HEK293 (cell line): Measurements from ENCODE around the gene P4HA2.

Experiments
- BCL11A ChIP-seq: fragments of 450-650 bp; formaldehyde crosslinking; IDR thresholded peaks from 2 replicates; pipeline ENCODE4 v1.5.1; 2016; ENCODE audit warnings: low read depth, missing biosample characterization, missing genetic modification characterization
- HOXA7 ChIP-seq: sonication (generic); formaldehyde crosslinking; IDR thresholded peaks from 2 replicates; pipeline ENCODE4 v1.8.1; 2022; ENCODE audit warnings: missing genetic modification reagents, borderline replicate concordance
- PRDM1 ChIP-seq: fragments of 450-650 bp; formaldehyde crosslinking; IDR thresholded peaks from 2 replicates; pipeline ENCODE4; 2016; ENCODE audit warnings: missing biosample characterization, missing genetic modification characterization
- REPIN1 ChIP-seq: fragments of 450-650 bp; formaldehyde crosslinking; IDR thresholded peaks from 2 replicates; pipeline ENCODE4 v1.5.1; 2017; ENCODE audit warnings: missing biosample characterization, missing genetic modification characterization, low read depth
- SP7 ChIP-seq: fragments of 450-650 bp; formaldehyde crosslinking; IDR thresholded peaks from 2 replicates; pipeline ENCODE4 v1.5.1; 2016; ENCODE audit warnings: missing biosample characterization, missing genetic modification characterization
- ZFP37 ChIP-seq: fragments of 450-650 bp; formaldehyde crosslinking; IDR thresholded peaks from 2 replicates; pipeline ENCODE4 v1.5.1; 2016; ENCODE audit warnings: missing biosample characterization, missing genetic modification characterization
- ZNF138 ChIP-seq: fragments of 450-650 bp; formaldehyde crosslinking; IDR thresholded peaks from 2 replicates; pipeline ENCODE4 v1.5.1; 2016; ENCODE audit warnings: missing biosample characterization, missing genetic modification characterization, borderline replicate concordance
- ZNF155 ChIP-seq: fragments of 450-650 bp; formaldehyde crosslinking; IDR thresholded peaks from 2 replicates; pipeline ENCODE4 v1.5.1; 2016; ENCODE audit warnings: missing biosample characterization, missing genetic modification characterization
- ZNF280D ChIP-seq: fragments of 450-650 bp; formaldehyde crosslinking; IDR thresholded peaks from 2 replicates; pipeline ENCODE4 v1.5.1; 2016; ENCODE audit warnings: missing biosample characterization, missing genetic modification characterization
- ZNF292 ChIP-seq: fragments of 450-650 bp; formaldehyde crosslinking; IDR thresholded peaks from 2 replicates; pipeline ENCODE4 v1.5.1; 2016; ENCODE audit warnings: low read depth, missing biosample characterization, missing genetic modification characterization, borderline replicate concordance
- ZNF335 ChIP-seq: fragments of 450-650 bp; formaldehyde crosslinking; conservative IDR thresholded peaks from 2 replicates; pipeline ENCODE4 v1.5.1; 2016; ENCODE audit warnings: missing biosample characterization, missing genetic modification characterization
- ZNF529 ChIP-seq: fragments of 450-650 bp; formaldehyde crosslinking; IDR thresholded peaks from 2 replicates; pipeline ENCODE4 v1.5.1; 2017; ENCODE audit warnings: missing genetic modification characterization, missing biosample characterization; ENCODE audit not compliant: insufficient replicate concordance
- ZNF530 ChIP-seq: fragments of 450-650 bp; formaldehyde crosslinking; IDR thresholded peaks from 2 replicates; pipeline ENCODE4 v1.5.1; 2016; ENCODE audit warnings: low read depth, missing biosample characterization, missing genetic modification characterization
- ZNF747 ChIP-seq: fragments of 450-650 bp; formaldehyde crosslinking; IDR thresholded peaks from 2 replicates; pipeline ENCODE4 v1.5.1; 2016; ENCODE audit warnings: missing biosample characterization, missing genetic modification characterization
- ZSCAN30 ChIP-seq: fragments of 450-650 bp; IDR thresholded peaks from 2 replicates; pipeline ENCODE4 v1.5.1; 2018; ENCODE audit warnings: missing biosample characterization, mild to moderate bottlenecking, missing genetic modification characterization, moderate library complexity
- ZSCAN5A ChIP-seq: fragments of 450-650 bp; formaldehyde crosslinking; IDR thresholded peaks from 2 replicates; pipeline ENCODE4 v1.5.1; 2016; ENCODE audit warnings: missing biosample characterization, missing genetic modification characterization
- TF ChIP-seq, protein P1 (sequence below): fragments of 450-650 bp; formaldehyde crosslinking; IDR thresholded peaks from 2 replicates; pipeline ENCODE4 v1.5.1; 2016; ENCODE audit warnings: missing biosample characterization, missing genetic modification characterization
- TF ChIP-seq, protein P2 (sequence below): fragments of 450-650 bp; formaldehyde crosslinking; IDR thresholded peaks from 2 replicates; pipeline ENCODE4 v1.5.1; 2016; ENCODE audit warnings: missing biosample characterization, missing genetic modification characterization, borderline replicate concordance
- TF ChIP-seq, protein P3 (sequence below): fragments of 450-650 bp; formaldehyde crosslinking; conservative IDR thresholded peaks from 2 replicates; pipeline ENCODE4 v1.5.1; 2016; ENCODE audit warnings: low read depth, missing biosample characterization, missing genetic modification characterization
- TF ChIP-seq, protein P4 (sequence below): fragments of 450-650 bp; formaldehyde crosslinking; IDR thresholded peaks from 2 replicates; pipeline ENCODE4 v1.5.1; 2016; ENCODE audit warnings: missing biosample characterization, missing genetic modification characterization
- TF ChIP-seq, protein P5 (sequence below): fragments of 450-650 bp; formaldehyde crosslinking; IDR thresholded peaks from 2 replicates; pipeline ENCODE4 v1.5.0; 2017; ENCODE audit warnings: missing biosample characterization, missing genetic modification characterization, borderline replicate concordance
- TF ChIP-seq, protein P6 (sequence below): fragments of 450-650 bp; formaldehyde crosslinking; IDR thresholded peaks from 2 replicates; pipeline ENCODE4 v1.5.1; 2016; ENCODE audit warnings: missing biosample characterization, missing genetic modification characterization, low read depth

P4HA2 gene

GRCh38 chr5:132190161-132190817 is 37.4 kb downstream of the P4HA2 start (continued):
- TF ChIP-seq, protein P1, sequence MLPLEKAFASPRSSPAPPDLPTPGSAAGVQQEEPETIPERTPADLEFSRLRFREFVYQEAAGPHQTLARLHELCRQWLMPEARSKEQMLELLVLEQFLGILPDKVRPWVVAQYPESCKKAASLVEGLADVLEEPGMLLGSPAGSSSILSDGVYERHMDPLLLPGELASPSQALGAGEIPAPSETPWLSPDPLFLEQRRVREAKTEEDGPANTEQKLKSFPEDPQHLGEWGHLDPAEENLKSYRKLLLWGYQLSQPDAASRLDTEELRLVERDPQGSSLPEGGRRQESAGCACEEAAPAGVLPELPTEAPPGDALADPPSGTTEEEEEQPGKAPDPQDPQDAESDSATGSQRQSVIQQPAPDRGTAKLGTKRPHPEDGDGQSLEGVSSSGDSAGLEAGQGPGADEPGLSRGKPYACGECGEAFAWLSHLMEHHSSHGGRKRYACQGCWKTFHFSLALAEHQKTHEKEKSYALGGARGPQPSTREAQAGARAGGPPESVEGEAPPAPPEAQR (tag by site-specific recombination) = no peak
- TF ChIP-seq, protein P2, sequence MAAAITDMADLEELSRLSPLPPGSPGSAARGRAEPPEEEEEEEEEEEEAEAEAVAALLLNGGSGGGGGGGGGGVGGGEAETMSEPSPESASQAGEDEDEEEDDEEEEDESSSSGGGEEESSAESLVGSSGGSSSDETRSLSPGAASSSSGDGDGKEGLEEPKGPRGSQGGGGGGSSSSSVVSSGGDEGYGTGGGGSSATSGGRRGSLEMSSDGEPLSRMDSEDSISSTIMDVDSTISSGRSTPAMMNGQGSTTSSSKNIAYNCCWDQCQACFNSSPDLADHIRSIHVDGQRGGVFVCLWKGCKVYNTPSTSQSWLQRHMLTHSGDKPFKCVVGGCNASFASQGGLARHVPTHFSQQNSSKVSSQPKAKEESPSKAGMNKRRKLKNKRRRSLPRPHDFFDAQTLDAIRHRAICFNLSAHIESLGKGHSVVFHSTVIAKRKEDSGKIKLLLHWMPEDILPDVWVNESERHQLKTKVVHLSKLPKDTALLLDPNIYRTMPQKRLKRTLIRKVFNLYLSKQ = no peak
- TF ChIP-seq ZNF280D (tag by site-specific recombination) (no peak), ZNF335 (tag by site-specific recombination) (no peak), PRDM1 (tag by site-specific recombination) (no peak), HOXA7 (CRISPR knock-in tag) (no peak), ZNF747 (no peak), REPIN1 (no peak), ZNF155 (no peak), ZNF292 (tag by site-specific recombination) (no peak), ZSCAN5A (tag by site-specific recombination) (no peak), SP7 (tag by site-specific recombination) (no peak), ZFP37 (tag by site-specific recombination) (no peak), BCL11A (tag by site-specific recombination) (no peak), ZNF138 (tag by site-specific recombination) (no peak), ZNF529 (no peak), ZNF530 (tag by site-specific recombination) (no peak), ZSCAN30 (tag by site-specific recombination) (0 out of 2 replicates have a peak, but pooled peaks have one; percentile 29)
- TF ChIP-seq, protein P3, sequence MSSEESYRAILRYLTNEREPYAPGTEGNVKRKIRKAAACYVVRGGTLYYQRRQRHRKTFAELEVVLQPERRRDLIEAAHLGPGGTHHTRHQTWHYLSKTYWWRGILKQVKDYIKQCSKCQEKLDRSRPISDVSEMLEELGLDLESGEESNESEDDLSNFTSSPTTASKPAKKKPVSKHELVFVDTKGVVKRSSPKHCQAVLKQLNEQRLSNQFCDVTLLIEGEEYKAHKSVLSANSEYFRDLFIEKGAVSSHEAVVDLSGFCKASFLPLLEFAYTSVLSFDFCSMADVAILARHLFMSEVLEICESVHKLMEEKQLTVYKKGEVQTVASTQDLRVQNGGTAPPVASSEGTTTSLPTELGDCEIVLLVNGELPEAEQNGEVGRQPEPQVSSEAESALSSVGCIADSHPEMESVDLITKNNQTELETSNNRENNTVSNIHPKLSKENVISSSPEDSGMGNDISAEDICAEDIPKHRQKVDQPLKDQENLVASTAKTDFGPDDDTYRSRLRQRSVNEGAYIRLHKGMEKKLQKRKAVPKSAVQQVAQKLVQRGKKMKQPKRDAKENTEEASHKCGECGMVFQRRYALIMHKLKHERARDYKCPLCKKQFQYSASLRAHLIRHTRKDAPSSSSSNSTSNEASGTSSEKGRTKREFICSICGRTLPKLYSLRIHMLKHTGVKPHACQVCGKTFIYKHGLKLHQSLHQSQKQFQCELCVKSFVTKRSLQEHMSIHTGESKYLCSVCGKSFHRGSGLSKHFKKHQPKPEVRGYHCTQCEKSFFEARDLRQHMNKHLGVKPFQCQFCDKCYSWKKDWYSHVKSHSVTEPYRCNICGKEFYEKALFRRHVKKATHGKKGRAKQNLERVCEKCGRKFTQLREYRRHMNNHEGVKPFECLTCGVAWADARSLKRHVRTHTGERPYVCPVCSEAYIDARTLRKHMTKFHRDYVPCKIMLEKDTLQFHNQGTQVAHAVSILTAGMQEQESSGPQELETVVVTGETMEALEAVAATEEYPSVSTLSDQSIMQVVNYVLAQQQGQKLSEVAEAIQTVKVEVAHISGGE (tag by site-specific recombination) = peak; percentile 36; the same call in 1 of the 2 replicates
- TF ChIP-seq, protein P4, sequence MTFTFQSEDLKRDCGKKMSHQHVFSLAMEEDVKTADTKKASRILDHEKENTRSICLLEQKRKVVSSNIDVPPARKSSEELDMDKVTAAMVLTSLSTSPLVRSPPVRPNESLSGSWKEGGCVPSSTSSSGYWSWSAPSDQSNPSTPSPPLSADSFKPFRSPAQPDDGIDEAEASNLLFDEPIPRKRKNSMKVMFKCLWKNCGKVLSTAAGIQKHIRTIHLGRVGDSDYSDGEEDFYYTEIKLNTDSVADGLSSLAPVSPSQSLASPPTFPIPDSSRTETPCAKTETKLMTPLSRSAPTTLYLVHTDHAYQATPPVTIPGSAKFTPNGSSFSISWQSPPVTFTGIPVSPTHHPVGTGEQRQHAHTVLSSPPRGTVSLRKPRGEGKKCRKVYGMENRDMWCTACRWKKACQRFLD (tag by site-specific recombination) = no peak
- TF ChIP-seq, protein P5, sequence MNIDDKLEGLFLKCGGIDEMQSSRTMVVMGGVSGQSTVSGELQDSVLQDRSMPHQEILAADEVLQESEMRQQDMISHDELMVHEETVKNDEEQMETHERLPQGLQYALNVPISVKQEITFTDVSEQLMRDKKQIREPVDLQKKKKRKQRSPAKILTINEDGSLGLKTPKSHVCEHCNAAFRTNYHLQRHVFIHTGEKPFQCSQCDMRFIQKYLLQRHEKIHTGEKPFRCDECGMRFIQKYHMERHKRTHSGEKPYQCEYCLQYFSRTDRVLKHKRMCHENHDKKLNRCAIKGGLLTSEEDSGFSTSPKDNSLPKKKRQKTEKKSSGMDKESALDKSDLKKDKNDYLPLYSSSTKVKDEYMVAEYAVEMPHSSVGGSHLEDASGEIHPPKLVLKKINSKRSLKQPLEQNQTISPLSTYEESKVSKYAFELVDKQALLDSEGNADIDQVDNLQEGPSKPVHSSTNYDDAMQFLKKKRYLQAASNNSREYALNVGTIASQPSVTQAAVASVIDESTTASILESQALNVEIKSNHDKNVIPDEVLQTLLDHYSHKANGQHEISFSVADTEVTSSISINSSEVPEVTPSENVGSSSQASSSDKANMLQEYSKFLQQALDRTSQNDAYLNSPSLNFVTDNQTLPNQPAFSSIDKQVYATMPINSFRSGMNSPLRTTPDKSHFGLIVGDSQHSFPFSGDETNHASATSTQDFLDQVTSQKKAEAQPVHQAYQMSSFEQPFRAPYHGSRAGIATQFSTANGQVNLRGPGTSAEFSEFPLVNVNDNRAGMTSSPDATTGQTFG = no peak
- TF ChIP-seq, protein P6, sequence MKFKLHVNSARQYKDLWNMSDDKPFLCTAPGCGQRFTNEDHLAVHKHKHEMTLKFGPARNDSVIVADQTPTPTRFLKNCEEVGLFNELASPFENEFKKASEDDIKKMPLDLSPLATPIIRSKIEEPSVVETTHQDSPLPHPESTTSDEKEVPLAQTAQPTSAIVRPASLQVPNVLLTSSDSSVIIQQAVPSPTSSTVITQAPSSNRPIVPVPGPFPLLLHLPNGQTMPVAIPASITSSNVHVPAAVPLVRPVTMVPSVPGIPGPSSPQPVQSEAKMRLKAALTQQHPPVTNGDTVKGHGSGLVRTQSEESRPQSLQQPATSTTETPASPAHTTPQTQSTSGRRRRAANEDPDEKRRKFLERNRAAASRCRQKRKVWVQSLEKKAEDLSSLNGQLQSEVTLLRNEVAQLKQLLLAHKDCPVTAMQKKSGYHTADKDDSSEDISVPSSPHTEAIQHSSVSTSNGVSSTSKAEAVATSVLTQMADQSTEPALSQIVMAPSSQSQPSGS (tag by site-specific recombination) = no peak
